HepG2 (cell line): ENCODE data around the gene EFNA2. TPM values are rescaled to one million over a fixed set of nuclear protein-coding genes. Genes with fewer than 3 reads are reported as not detected.

ENCODE experiments used
- ARHGAP35 ChIP-seq: sonication (generic); formaldehyde crosslinking; IDR thresholded peaks from 2 replicates; pipeline ENCODE4 v1.9.0; 2022; ENCODE audit warnings: mild to moderate bottlenecking, inconsistent platforms, moderate library complexity, missing genetic modification reagents, borderline replicate concordance
- ARID4A ChIP-seq: sonication (generic); formaldehyde crosslinking; IDR thresholded peaks from 2 replicates; pipeline ENCODE4 v1.5.0; 2020; ENCODE audit warnings: mild to moderate bottlenecking, missing genetic modification reagents, borderline replicate concordance
- CTCF ChIP-seq: sonication (generic); formaldehyde crosslinking; IDR thresholded peaks from 2 replicates; pipeline ENCODE4 v1.5.0; 2020; ENCODE audit warnings: mild to moderate bottlenecking, missing genetic modification reagents, moderate library complexity
- GPBP1L1 ChIP-seq: sonication (generic); formaldehyde crosslinking; IDR thresholded peaks from 2 replicates; pipeline ENCODE4 v1.5.0; 2020; ENCODE audit warnings: mild to moderate bottlenecking, missing genetic modification reagents
- HMGXB4 ChIP-seq, 2 experiments: sonication (generic) in 1 of 2; formaldehyde crosslinking in 1 of 2; IDR thresholded peaks; 2 replicates each; pipeline versions ENCODE4 v1.4.0 to v1.6.1; 2018 to 2020; ENCODE audit warnings: missing genetic modification reagents in 2 of 2, borderline replicate concordance in 1 of 2, low read depth in 1 of 2, mild to moderate bottlenecking in 1 of 2, missing biosample characterization in 1 of 2
- PRDM4 ChIP-seq: sonication (generic); formaldehyde crosslinking; IDR thresholded peaks from 2 replicates; pipeline ENCODE4 v1.9.0; 2021; ENCODE audit warnings: missing genetic modification reagents, borderline replicate concordance
- RCOR2 ChIP-seq: IDR thresholded peaks from 2 replicates; pipeline ENCODE4 v1.6.1; 2016; ENCODE audit warnings: missing biosample characterization, missing genetic modification reagents
- TFDP1 ChIP-seq: IDR thresholded peaks from 2 replicates; pipeline ENCODE4 v1.6.1; 2016; ENCODE audit warnings: missing compliant biosample characterization, missing genetic modification reagents, borderline replicate concordance
- ZNF644 ChIP-seq: IDR thresholded peaks from 2 replicates; pipeline ENCODE4 v1.6.1; 2016; ENCODE audit warnings: low read depth
- ZNF672 ChIP-seq: sonication (generic); formaldehyde crosslinking; IDR thresholded peaks from 2 replicates; pipeline ENCODE4 v1.8.1; 2022; ENCODE audit warnings: missing genetic modification reagents
- polyA plus RNA-seq, 8 experiments: library from polyadenylated mRNA; depleted of rRNA in 3 of 8; stranded (reverse) in 7 of 8; unstranded in 1 of 8; fragments of >200 nt; fragmentation: Illumina TruSeq in 4 of 8; extraction: Trizol in 4 of 8; gene quantifications; 2 replicates each; pipeline versions ENCODE4 v1.2.1 to v1.2.3, GENCODE V29; 2011 to 2016; ENCODE audit warnings: low read depth in 4 of 8, missing spikeins in 1 of 8, mixed read lengths in 1 of 8; ENCODE audit not compliant: insufficient read depth in 1 of 8
- total RNA-seq, 5 experiments: library from RNA; depleted of rRNA; stranded (reverse); fragments of >200 nt; fragmentation: Illumina TruSeq; extraction: Trizol; gene quantifications; 2 replicates each; pipeline ENCODE4 v1.2.3, GENCODE V29; 2016; ENCODE audit warnings: low read depth in 1 of 5
- TF ChIP-seq, protein P1 (sequence below): sonication (generic); formaldehyde crosslinking; IDR thresholded peaks from 2 replicates; pipeline ENCODE4 v1.5.1; 2020; ENCODE audit warnings: missing genetic modification reagents, mild to moderate bottlenecking, borderline replicate concordance

Gene EFNA2
- total and polyA plus RNA-seq, 2 of the 13 experiments (the other 11 are each of a cell fraction or from before 2014, with no cell fraction given) = 6.0 to 9.9 TPM

DNA sequence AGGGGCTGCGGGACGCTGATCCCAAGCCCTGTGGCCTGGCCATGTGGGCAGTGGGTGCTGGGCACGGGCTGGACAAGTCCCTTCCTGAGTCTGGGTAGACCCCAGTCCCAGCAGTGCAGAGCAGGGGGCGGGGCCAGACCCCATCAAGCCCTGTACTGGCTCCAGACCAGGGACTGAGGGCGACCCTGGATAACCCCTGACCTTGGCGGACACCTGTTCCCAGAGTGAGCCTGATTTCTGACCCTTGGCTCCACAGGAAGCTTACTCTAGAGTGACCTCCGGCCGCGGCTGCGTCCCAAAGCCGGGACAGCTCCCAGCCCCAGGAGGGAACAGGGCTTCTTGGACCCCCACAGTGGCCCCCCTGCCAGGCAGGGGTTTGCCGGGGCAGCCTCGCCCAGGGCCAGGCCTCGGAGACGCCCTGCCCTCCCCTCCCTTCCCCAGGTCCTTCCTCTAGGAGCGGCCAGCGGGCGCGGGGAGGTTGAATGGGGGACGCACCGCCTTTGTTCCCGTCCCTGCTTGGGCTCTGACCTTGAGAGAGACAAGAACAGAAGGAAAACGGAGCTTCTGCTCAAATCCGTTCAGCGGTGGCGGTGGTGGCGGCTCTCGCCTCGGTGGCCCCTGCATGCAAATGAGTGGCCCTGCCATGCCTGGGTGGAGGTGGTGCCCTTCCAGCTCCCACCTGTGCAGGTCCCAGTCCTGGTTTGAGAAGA lies 2.3 kb upstream of the EFNA2 start (continued):
- TF ChIP-seq CTCF (no peak; the same call in 1 of the 2 replicates), ZNF672 (no peak), PRDM4 (no peak), ZNF644 (no peak), GPBP1L1 (CRISPR knock-in tag) (no peak), RCOR2 (CRISPR knock-in tag) (0 out of 2 replicates have a peak, but pooled peaks have one; percentile 47), ARID4A (CRISPR knock-in tag) (peak; percentile 61), ARHGAP35 (no peak), HMGXB4 (CRISPR knock-in tag; IDR thresholded peaks at IDR 0.05; ENCODE audit: borderline replicate concordance in 1 of 2, low read depth in 1 of 2) (peak in 1 of 2 experiments; percentile 55; a peak in 2 of 4 replicates), TFDP1 (CRISPR knock-in tag) (no peak)
- TF ChIP-seq, protein P1, sequence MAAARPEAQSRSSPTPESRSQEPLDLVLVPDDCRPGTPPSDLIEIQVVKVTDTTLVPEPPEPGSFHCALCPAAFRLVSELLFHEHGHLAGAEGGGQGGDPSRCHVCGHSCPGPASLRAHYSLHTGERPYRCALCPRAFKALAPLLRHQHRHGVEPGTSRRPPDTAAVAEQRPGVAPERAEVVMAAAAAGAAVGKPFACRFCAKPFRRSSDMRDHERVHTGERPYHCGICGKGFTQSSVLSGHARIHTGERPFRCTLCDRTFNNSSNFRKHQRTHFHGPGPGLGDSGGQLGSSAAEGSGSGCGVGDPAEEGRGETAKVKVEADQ = no peak
